Neutrophil (primary cell): Measurements from ENCODE around the gene MAPK1.
"Not testable (repeated sequence)": the region's sequence is repeated elsewhere in the genome, so short reads cannot be mapped to it uniquely, and the experiment has no call there.

Source experiments
- H3K27ac ChIP-seq: fragments of 200-600 bp; sonication (generic); 2 replicates; pipeline ENCODE4 v1.5.1; 2016; ENCODE audit warnings: mild to moderate bottlenecking, moderate library complexity
- H3K27me3 ChIP-seq: fragments of 200-600 bp; sonication (generic); 2 replicates; pipeline ENCODE4 v1.6.0; 2016; ENCODE audit warnings: mild to moderate bottlenecking
- H3K36me3 ChIP-seq: fragments of 200-600 bp; sonication (generic); 2 replicates; pipeline ENCODE4 v1.5.1; 2017
- H3K4me1 ChIP-seq, 2 experiments: fragments of 200-600 bp in 1 of 2; sonication (generic) in 1 of 2; 1 replicate in 1 of 2; 2 replicates in 1 of 2; pipeline versions ENCODE4 v1.5.1 to v1.6.1; 2013 to 2016; ENCODE audit warnings: low read depth in 1 of 2, low read length in 1 of 2, mild to moderate bottlenecking in 1 of 2, moderate library complexity in 1 of 2; ENCODE audit not compliant: control insufficient read depth in 1 of 2, insufficient read depth in 1 of 2
- H3K4me3 ChIP-seq, 2 experiments: fragments of 200-600 bp in 1 of 2; sonication (generic) in 1 of 2; 1 replicate in 1 of 2; 2 replicates in 1 of 2; pipeline ENCODE4 v1.5.1; 2013 to 2016; ENCODE audit warnings: low read depth in 1 of 2, low read length in 1 of 2, mild to moderate bottlenecking in 1 of 2, moderate library complexity in 1 of 2
- H3K9me3 ChIP-seq: fragments of 200-600 bp; sonication (generic); 2 replicates; pipeline ENCODE4 v1.5.1; 2016
- TF ChIP-seq, protein P1 (sequence below): fragments of 200-600 bp; sonication (generic); IDR thresholded peaks from 2 replicates; pipeline ENCODE4 v1.5.1; 2016; ENCODE audit warnings: antibody characterized with exemption

Gene MAPK1

DNA sequence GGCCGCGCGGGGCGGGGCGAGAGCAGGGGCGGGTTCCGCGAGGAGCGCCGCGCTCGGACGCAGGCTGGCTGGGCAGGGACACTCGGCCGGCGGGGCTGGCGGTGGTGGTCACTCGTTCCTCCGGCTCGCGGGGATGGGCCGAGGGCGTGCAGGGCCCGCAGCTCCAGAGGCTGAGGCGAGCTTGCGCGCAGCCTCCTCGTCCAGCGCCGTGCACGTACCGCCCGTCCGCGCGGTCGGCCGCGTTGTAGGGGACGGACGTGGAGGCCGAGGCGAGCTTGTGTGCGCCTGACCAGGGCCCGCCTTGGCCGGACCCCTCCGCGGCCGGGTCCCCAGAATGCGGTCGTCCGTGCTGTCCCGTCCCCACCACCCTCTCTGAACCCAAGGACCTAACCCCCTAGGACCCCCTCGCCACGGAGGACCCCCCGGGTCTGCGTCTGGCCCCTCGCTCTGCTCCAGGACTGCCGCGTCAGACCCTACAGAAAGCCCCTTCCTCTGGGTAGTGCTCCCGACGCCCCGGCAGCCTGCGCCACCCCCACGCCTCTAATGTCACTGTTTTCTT, 131.3 kb downstream of the MAPK1 start:
- H3K27me3 ChIP-seq, result no peaks in the 10 kb centered on the region
- peak overlapping the region; percentile 72 to 76 for H3K4me3 ChIP-seq
- TF ChIP-seq, protein P1, sequence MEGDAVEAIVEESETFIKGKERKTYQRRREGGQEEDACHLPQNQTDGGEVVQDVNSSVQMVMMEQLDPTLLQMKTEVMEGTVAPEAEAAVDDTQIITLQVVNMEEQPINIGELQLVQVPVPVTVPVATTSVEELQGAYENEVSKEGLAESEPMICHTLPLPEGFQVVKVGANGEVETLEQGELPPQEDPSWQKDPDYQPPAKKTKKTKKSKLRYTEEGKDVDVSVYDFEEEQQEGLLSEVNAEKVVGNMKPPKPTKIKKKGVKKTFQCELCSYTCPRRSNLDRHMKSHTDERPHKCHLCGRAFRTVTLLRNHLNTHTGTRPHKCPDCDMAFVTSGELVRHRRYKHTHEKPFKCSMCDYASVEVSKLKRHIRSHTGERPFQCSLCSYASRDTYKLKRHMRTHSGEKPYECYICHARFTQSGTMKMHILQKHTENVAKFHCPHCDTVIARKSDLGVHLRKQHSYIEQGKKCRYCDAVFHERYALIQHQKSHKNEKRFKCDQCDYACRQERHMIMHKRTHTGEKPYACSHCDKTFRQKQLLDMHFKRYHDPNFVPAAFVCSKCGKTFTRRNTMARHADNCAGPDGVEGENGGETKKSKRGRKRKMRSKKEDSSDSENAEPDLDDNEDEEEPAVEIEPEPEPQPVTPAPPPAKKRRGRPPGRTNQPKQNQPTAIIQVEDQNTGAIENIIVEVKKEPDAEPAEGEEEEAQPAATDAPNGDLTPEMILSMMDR, result peak; percentile 19
- peak overlapping the region; percentile 87 for H3K27ac ChIP-seq
- H3K9me3 ChIP-seq, result no peaks in the 10 kb centered on the region
- no peaks in the 10 kb centered on the region for H3K36me3 ChIP-seq
- H3K4me1 ChIP-seq, result peaks cover 15 to 26% of the 10 kb centered on the region in 2 experiments

DNA sequence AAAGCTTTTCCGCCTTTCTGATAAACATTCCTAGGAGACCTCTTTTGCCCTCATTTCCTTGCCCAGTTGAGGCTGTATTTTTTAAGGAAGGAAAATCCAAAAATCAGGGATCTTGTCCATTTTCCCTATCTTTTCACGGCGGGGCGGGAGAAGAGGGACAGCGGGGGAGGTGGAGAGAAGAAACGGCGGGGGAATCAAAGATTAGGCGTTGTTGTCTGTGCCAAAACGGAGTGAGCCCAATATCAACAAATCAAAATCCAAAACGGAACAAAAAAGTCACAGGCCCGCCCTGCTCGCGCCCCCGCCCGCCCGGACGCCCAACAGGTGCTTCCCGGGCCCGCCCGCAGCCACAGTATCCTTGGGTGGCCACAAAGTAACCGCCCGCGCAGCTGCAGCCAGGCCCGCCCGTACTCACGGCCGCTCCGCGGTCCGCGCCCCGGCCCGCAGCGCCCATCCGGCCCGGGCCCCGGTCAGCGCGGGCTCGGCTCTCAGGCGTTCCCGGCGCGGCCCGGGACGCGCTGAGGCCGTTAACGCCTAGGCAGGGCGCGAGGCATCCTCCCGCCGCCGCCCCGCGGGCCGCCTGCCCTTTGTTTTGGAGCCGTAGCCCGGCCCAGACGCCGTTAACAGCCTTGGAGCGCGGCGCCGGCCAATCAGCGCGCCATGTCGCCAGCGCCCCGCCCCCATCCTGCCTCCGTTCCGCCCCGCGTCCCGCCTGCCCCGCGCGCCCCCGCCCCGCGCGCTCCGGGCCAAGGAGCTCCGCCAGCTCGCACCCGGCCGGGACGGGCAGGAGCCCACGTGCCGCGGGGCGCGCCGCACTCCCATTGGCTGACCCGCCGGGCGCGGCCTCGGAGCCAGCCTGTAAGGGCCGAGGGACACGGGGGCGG, 132.0 kb downstream of the MAPK1 start, which contains the start of gene YPEL1:
YPEL1 (minus strand) TSS at position 595 of the 884 bp plus-strand sequence. CDS start 25,050 bp downstream, outside the sequence.
- H3K9me3 ChIP-seq, result no peaks in the 10 kb centered on the region
- H3K27ac ChIP-seq, result peak within 1 kb of the TSS; percentile 87
- H3K27me3 ChIP-seq, result no peaks in the 10 kb centered on the region
- TF ChIP-seq, protein P1, result peak; percentile 34
- H3K36me3 ChIP-seq, result no peaks in the 10 kb centered on the region
- H3K4me3 ChIP-seq, result peak within 1 kb of the TSS; percentile 72 to 76
- H3K4me1 ChIP-seq, result peaks cover 15 to 26% of the 10 kb centered on the region in 2 experiments

DNA sequence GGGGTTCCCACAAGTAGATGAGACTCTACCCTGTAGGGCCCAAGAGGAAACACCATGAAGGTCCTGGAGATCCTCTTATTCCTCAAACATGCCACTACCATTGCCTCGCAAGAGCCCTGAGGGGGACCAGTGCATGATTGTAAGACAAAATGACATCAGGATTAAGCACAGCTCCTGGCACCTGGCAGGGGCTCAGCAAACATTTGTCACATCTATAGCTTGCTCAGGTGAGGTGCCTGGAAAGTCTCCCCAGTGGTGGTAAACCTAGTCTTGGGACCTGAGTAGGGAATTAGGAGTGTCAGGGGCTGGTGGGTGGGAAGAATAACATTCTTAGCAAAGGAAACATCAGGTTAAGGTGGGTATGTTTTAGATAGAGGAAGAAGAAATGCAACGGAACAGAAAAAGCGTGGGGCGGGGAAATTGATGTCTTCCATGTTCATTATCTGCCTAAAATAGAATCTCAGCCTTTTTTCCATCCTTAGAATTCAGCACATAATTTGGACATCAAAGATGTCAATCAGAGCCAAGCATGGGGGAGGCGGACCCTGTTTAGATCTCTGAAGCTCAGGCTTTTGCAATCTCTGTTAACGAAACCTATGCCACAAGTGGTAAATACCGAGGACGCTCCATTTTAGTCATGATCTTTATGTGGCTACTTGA, 132.8 kb downstream of the MAPK1 start:
- H3K36me3 ChIP-seq, result no peaks in the 10 kb centered on the region
- peaks cover 15 to 26% of the 10 kb centered on the region in 2 experiments for H3K4me1 ChIP-seq
- peak overlapping the region; percentile 87 for H3K27ac ChIP-seq
- no peaks in the 10 kb centered on the region for H3K27me3 ChIP-seq
- TF ChIP-seq, protein P1, result no peak
- H3K9me3 ChIP-seq, result no peaks in the 10 kb centered on the region
- peak overlapping the region; percentile 66 to 72 for H3K4me3 ChIP-seq

DNA sequence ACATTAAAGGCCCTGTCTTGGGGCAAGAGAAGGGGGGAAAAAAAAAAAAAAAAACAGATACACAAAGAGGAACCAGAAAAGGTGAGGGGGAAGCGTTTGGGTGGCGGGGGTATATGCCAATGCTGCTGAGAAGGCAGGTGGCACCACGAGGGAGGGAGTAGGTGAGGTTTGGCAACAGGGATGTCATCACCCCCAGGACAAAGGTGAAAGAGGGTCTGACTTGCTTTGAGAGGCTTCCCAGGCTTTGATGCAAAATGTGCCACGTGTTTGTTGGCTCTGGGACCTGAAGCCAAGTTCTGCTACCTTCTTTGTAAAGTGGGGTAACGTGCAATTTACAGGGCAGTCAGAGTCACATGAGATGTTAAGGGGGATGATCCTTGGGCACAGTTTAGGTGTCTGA, 135.9 kb downstream of the MAPK1 start:
- TF ChIP-seq, protein P1, result no peak
- Histone ChIP-seq H3K9me3 (no peaks in the 10 kb centered on the region), H3K4me1 (peaks cover 15 to 17% of the 10 kb centered on the region in 2 experiments), H3K27ac (no peak overlapping the region), H3K4me3 (no peak overlapping the region), H3K27me3 (no peaks in the 10 kb centered on the region), H3K36me3 (no peaks in the 10 kb centered on the region)

DNA sequence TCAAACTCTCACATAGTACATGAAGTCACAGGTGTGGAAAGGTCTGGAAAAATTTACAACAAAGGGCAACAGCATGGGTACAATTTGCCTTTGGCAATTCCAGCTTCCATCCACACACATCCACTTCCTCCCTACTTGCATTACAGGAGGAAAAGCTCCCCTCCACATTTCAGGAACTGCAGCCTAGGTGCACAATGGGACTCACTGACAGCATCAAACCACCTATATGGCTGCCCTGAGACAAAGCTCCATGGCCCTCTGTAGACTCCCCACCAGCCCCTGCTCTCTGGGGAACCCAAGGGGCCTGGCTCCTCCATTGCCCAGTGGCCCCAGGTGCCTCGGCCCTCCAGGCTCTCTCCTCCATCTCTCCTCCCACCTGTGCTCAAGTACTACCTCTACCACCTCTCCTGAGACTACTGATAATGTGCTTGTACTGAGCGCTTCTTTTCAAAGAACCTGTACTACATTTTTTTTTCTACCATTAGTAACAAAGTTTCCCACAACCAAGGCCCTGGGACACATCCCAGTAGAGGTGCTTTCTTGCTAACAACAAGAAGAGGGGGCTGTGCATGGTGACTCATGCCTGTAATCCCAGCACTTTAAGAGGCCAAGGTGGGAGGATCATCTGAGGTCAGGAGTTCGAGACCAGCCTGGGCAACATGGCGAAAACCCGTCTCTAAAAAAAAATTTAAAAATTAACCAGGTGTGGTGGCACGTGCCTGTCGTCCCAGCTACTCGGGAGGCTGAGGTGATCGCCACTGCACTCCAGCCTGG, 136.7 kb downstream of the MAPK1 start:
- TF ChIP-seq, protein P1, result no peak
- Histone ChIP-seq H3K4me3 (no peak overlapping the region), H3K9me3 (no peaks in the 10 kb centered on the region), H3K27ac (no peak overlapping the region), H3K36me3 (no peaks in the 10 kb centered on the region), H3K4me1 (peaks cover 9 to 13% of the 10 kb centered on the region in 2 experiments), H3K27me3 (no peaks in the 10 kb centered on the region)

DNA sequence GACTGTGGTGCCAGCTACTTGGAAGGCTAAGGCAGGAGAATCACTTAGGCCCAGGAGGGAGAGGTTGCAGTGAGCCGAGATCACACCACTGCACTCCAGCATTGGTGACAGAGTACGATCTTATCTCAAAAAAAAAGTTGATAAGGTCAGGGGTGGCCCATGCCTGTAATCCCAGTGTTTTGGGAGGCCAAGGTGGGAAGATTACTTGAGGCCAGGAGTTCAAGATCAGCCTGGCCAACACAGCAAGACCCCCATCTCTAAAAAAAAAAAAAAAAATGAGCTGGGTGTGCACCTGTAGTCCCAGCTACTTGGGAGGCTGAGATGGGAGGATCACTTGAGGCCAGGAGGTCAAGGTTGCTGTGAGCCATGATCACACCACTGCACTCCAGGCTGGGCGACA, 138.3 kb downstream of the MAPK1 start:
- not testable (repeated sequence) for H3K9me3 ChIP-seq, H3K4me3 ChIP-seq, H3K4me1 ChIP-seq, H3K27me3 ChIP-seq, H3K36me3 ChIP-seq, H3K27ac ChIP-seq
